Neural progenitor cell (in vitro differentiated cells): Measurements from ENCODE around the gene ARHGEF12. TPM values are rescaled to one million over a fixed set of nuclear protein-coding genes. Genes with fewer than 3 reads are reported as not detected.

Source experiments
- DNase-seq: peaks from one replicate; pipeline ENCODE4 v3.0.0-alpha.2; 2016; ENCODE audit warnings: low spot score
- H2AFZ ChIP-seq: fragments of 200-600 bp; sonication (generic); replicated peaks from 2 replicates; pipeline ENCODE4 v1.6.1; 2016; ENCODE audit warnings: antibody characterized with exemption
- H3F3A ChIP-seq: fragments of 200-600 bp; sonication (generic); 2 replicates; pipeline ENCODE4 v1.6.1; 2016; ENCODE audit warnings: antibody characterized with exemption, low read depth
- H3K27ac ChIP-seq: fragments of 200-600 bp; sonication (generic); 2 replicates; pipeline ENCODE4 v1.5.1; 2016; ENCODE audit warnings: mild to moderate bottlenecking
- H3K27me3 ChIP-seq: fragments of 200-600 bp; sonication (generic); 2 replicates; pipeline ENCODE4 v1.6.1; 2016; ENCODE audit warnings: mild to moderate bottlenecking, moderate library complexity
- H3K36me3 ChIP-seq: fragments of 200-600 bp; sonication (generic); 2 replicates; pipeline ENCODE4 v1.5.1; 2016
- H3K4me1 ChIP-seq: fragments of 200-600 bp; sonication (generic); 2 replicates; pipeline ENCODE4 v1.6.1; 2016; ENCODE audit warnings: mixed run types
- H3K4me2 ChIP-seq: fragments of 200-600 bp; sonication (generic); 2 replicates; pipeline ENCODE4 v1.6.1; 2016
- H3K4me3 ChIP-seq: fragments of 200-600 bp; sonication (generic); 2 replicates; pipeline ENCODE4 v1.5.1; 2016
- H3K79me2 ChIP-seq: fragments of 200-600 bp; sonication (generic); 2 replicates; pipeline ENCODE4 v1.6.1; 2016; ENCODE audit warnings: low read depth
- H3K9ac ChIP-seq: fragments of 200-600 bp; sonication (generic); 2 replicates; pipeline ENCODE4 v1.6.1; 2016
- H3K9me3 ChIP-seq: fragments of 200-600 bp; sonication (generic); 2 replicates; pipeline ENCODE4 v1.5.1; 2016; ENCODE audit warnings: low read depth
- H4K20me1 ChIP-seq: fragments of 200-600 bp; sonication (generic); 2 replicates; pipeline ENCODE4 v1.6.1; 2016; ENCODE audit warnings: low read depth
- H3K27ac Mint-ChIP-seq: 3 replicates; pipeline ENCODE4 v1.8.0; 2021; ENCODE audit warnings: mixed read lengths
- H3K27me3 Mint-ChIP-seq: 2 replicates; pipeline ENCODE4 v1.8.0; 2022; ENCODE audit warnings: low read depth, mild to moderate bottlenecking, inconsistent platforms, moderate library complexity, mixed read lengths; ENCODE audit not compliant: insufficient read depth
- H3K36me3 Mint-ChIP-seq: 3 replicates; pipeline ENCODE4 v1.8.0; 2021; ENCODE audit warnings: mixed read lengths
- H3K4me1 Mint-ChIP-seq: 3 replicates; pipeline ENCODE4 v1.8.0; 2021; ENCODE audit warnings: mixed read lengths
- H3K4me3 Mint-ChIP-seq: 3 replicates; pipeline ENCODE4 v1.8.0; 2021; ENCODE audit warnings: mild to moderate bottlenecking, moderate library complexity, mixed read lengths
- H3K9me3 Mint-ChIP-seq: 3 replicates; pipeline ENCODE4 v1.8.0; 2020; ENCODE audit warnings: mixed read lengths
- CTCF ChIP-seq: fragments of 200-600 bp; sonication (generic); IDR thresholded peaks from 2 replicates; pipeline ENCODE4 v1.5.1; 2017; ENCODE audit warnings: antibody characterized with exemption, mild to moderate bottlenecking
- EZH2 ChIP-seq: fragments of 200-600 bp; sonication (generic); IDR thresholded peaks from 2 replicates; pipeline ENCODE4 v1.6.1; 2017; ENCODE audit warnings: antibody characterized with exemption, mild to moderate bottlenecking, moderate library complexity
- EZH2phosphoT487 ChIP-seq: fragments of 200-600 bp; sonication (generic); IDR thresholded peaks from 2 replicates; pipeline ENCODE4 v1.6.1; 2017; ENCODE audit warnings: antibody characterized with exemption
- total RNA-seq: library from RNA; depleted of rRNA; stranded (reverse); fragments of >200 nt; gene quantifications from 2 replicates; pipeline ENCODE4 v1.2.3, GENCODE V29; 2015; ENCODE audit warnings: low replicate concordance

ARHGEF12 gene
- total RNA-seq, 1 donor from 2014 or later: 31.3 TPM

- TF ChIP-seq EZH2 (no peak), EZH2phosphoT487 (no peak), CTCF (no peak)
- peaks cover 41% of the 10 kb centered on the region for H3K36me3 Mint-ChIP-seq
- Histone ChIP-seq H3K27ac (no peak overlapping the region), H3K9me3 (no peaks in the 10 kb centered on the region), H3K9ac (no peak overlapping the region), H3K79me2 (no peaks in the 10 kb centered on the region), H3K4me2 (no peak overlapping the region), H3K27me3 (no peaks in the 10 kb centered on the region), H3K4me1 (no peaks in the 10 kb centered on the region), H3F3A (peaks cover under 1% of the 10 kb centered on the region), H3K4me3 (no peak overlapping the region), H2AFZ (no peak overlapping the region), H4K20me1 (no peaks in the 10 kb centered on the region), H3K36me3 (peaks cover 4% of the 10 kb centered on the region)
- no peaks in the 10 kb centered on the region for H3K27me3 Mint-ChIP-seq
- no peak for DNase-seq
- H3K9me3 Mint-ChIP-seq: no peaks in the 10 kb centered on the region
- no peak overlapping the region for H3K4me3 Mint-ChIP-seq
- H3K4me1 Mint-ChIP-seq: peaks cover 1% of the 10 kb centered on the region
- H3K27ac Mint-ChIP-seq: no peak overlapping the region
Observed at GRCh38 chr11:120482149-120482548, 145.9 kb downstream of the ARHGEF12 start.

- no peaks in the 10 kb centered on the region for H3K4me1 ChIP-seq
- no peak overlapping the region for H3K4me3 ChIP-seq
- H3K27me3 Mint-ChIP-seq: no peaks in the 10 kb centered on the region
- no peak overlapping the region for H3K9ac ChIP-seq
- no peaks in the 10 kb centered on the region for H3K79me2 ChIP-seq
- no peak overlapping the region for H2AFZ ChIP-seq
- H3K4me2 ChIP-seq: no peak overlapping the region
- H3K9me3 ChIP-seq: no peaks in the 10 kb centered on the region
- H3K4me1 Mint-ChIP-seq: peaks cover 8% of the 10 kb centered on the region
- no peaks in the 10 kb centered on the region for H4K20me1 ChIP-seq
- no peak overlapping the region for H3K4me3 Mint-ChIP-seq
- no peaks in the 10 kb centered on the region for H3K9me3 Mint-ChIP-seq
- peaks cover 4% of the 10 kb centered on the region for H3K36me3 ChIP-seq
- peaks cover 31% of the 10 kb centered on the region for H3K36me3 Mint-ChIP-seq
- H3K27me3 ChIP-seq: no peaks in the 10 kb centered on the region
- no peak for DNase-seq
- TF ChIP-seq CTCF (no peak), EZH2 (no peak), EZH2phosphoT487 (no peak)
- peaks cover 7% of the 10 kb centered on the region for H3F3A ChIP-seq
- H3K27ac ChIP-seq: no peak overlapping the region
- no peak overlapping the region for H3K27ac Mint-ChIP-seq
Observed at GRCh38 chr11:120484722-120485121, 148.5 kb downstream of the ARHGEF12 start.

- H3F3A ChIP-seq: peaks cover 7% of the 10 kb centered on the region
- no peak overlapping the region for H2AFZ ChIP-seq
- peaks cover 4% of the 10 kb centered on the region for H3K36me3 ChIP-seq
- H3K27ac Mint-ChIP-seq: no peak overlapping the region
- no peaks in the 10 kb centered on the region for H3K27me3 Mint-ChIP-seq
- H3K36me3 Mint-ChIP-seq: peaks cover 19% of the 10 kb centered on the region
- no peak for DNase-seq
- H3K27me3 ChIP-seq: no peaks in the 10 kb centered on the region
- no peak overlapping the region for H3K4me3 Mint-ChIP-seq
- no peaks in the 10 kb centered on the region for H3K4me1 ChIP-seq
- H3K4me2 ChIP-seq: no peak overlapping the region
- TF ChIP-seq EZH2: no peak
- no peak for TF ChIP-seq EZH2phosphoT487
- TF ChIP-seq CTCF: no peak
- no peak overlapping the region for H3K4me3 ChIP-seq
- no peak overlapping the region for H3K9ac ChIP-seq
- no peaks in the 10 kb centered on the region for H3K9me3 ChIP-seq
- no peaks in the 10 kb centered on the region for H3K9me3 Mint-ChIP-seq
- H4K20me1 ChIP-seq: no peaks in the 10 kb centered on the region
- peaks cover 8% of the 10 kb centered on the region for H3K4me1 Mint-ChIP-seq
- no peak overlapping the region for H3K27ac ChIP-seq
- no peaks in the 10 kb centered on the region for H3K79me2 ChIP-seq
Observed at GRCh38 chr11:120486138-120486537, 149.9 kb downstream of the ARHGEF12 start.
